Activated CD4-positive, CD25-positive, alpha-beta regulatory T cell (primary cell): ENCODE data around the gene PMEPA1.

Source experiments
- DNase-seq, 4 experiments: peaks; one replicate each; lab custom pipeline; 2025; lab: John Stamatoyannopoulos, UW

Gene PMEPA1

DNA sequence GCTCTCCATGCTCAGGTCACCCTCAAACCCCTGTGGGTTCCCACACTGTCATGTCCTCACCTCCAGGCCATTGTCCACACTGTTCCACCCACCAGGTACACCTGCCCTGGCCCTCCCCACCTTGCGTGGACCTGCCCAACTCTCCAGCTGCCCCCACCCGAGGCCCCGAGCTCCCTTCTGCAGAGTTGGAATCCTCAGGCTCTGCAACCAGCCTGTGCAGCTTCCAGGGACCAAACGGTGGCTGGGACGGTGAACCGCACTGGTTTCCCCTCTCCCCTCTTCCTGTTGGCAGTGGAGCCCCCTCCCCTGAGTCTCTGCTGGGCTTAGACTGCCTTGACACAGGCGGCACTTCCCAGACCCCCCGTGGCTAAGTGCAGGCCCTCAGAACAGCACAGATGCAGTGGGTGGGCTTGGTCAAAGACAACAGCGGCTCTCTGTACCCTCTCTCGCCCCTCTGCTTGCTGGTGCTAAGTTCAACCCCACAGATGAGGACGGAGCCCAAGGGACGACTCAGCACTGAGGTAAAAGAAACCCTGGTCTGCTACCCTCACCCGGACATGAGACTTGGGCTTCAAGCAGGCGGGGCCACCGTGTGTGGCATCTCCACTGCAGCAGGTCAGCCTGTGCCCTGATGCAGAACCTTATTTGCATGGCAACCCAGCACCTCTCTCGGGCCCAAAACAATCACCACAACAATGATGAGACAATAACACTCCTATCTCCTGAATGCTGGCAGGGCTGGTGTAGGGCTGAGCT lies 100.6 kb downstream of the PMEPA1 start:
- no peak for DNase-seq

- no peak for DNase-seq
Measured at GRCh38 chr20:57608516-57608915, 101.3 kb downstream of the PMEPA1 start.

DNA sequence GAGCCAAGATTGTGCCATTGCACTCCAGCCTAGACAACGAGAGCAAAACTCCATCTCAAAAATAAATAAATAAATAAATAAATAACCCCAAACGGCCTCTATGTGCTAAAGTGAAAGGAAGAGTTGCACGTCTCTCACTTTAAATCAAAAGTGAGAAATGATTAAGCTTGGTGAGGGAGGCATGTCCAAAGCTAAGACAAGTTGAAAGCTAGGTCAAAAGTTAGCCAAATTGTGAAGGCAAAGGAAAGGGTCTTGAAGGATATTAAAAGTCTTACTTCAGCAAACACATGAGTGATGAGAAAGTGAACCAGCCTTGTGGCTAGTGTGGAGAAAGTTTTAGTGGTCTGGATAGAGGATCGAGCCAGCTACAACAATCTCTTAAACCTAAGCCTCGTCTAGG lies 103.9 kb downstream of the PMEPA1 start:
- DNase-seq: no peak

DNA sequence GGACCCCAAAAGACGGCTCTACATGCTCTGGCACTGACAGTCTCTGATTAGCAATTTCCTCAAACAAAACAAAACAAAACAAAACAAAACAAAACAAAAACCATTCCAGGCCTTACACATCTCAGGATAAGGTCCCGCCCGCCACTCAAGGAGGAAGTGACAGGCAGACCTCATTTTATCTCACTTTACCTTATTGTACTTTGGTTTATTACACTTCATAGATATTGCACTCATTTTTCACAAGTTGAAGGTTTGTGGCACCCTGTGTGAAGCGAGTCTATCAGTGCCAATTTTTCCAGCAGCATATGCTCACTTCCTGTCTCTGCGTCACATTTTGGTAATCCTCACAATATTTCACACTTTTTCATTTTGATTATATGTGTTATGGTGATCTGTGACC lies 104.8 kb downstream of the PMEPA1 start:
- DNase-seq: no peak

GRCh38 chr20:57603120-57603519 lies 106.7 kb downstream of the PMEPA1 start:
- no peak for DNase-seq

DNA sequence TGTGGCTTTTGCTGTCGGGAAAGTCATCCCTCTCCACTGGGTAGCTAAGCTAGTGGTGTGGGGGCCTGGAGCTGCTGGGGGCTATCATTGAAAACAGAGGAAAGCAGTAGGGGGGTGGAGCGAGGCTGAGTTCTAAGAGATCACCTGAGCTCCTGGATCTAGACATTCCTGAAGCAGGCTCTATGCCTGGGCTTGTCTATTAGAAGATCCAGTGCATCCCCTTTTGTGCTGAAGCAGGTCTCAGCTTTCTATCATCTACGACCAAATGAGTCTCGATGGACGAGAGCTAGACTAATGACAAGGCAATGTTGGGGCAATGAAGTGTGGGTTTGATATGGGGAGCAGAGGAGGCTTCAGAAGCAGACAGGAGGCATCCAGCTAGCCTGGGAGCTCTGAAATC lies 108.1 kb downstream of the PMEPA1 start:
- no peak for DNase-seq

- no peak for DNase-seq
Measured at GRCh38 chr20:57601211-57601570, 108.6 kb downstream of the PMEPA1 start.

- DNase-seq: no peak
Measured at GRCh38 chr20:57600320-57601210, 109.2 kb downstream of the PMEPA1 start.

DNA sequence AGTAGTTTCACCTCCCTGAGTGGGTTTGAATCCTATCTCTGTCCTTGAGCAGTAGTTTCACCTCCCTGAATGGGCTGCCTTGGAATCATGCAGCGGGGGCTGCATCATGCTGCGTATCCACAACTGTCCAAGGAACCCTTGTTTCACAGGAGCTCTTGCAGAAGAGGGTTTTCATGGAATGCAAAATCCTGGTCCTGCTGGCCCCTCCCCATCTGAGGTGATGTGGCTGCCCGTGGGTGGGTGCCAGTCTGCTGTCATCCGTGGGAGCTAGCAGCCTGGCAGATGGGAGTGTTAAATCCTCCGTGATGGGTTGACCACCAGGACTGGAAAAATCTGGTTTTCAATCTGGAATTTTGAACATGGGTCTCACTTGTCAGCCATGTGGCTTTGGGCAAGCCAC lies 111.3 kb downstream of the PMEPA1 start:
- DNase-seq: no peak
